AG04450 (cell line): ENCODE measurements around the gene CHERP. TPM values are rescaled to one million over a fixed set of nuclear protein-coding genes. Genes with fewer than 3 reads are reported as not detected.

Experiments
- CTCF ChIA-PET: fragments of 300-600, 350-600 bp; formaldehyde crosslinking; extraction: SDS; loops from one replicate; lab custom pipeline; 2022; ENCODE audit warnings: antibody characterized with exemption, inconsistent platforms; lab: Charles Lee
- POLR2A ChIA-PET: fragments of 350-600 bp; formaldehyde crosslinking; extraction: SDS; loops from one replicate; lab custom pipeline; 2021; ENCODE audit warnings: antibody characterized with exemption, inconsistent platforms; lab: Yijun Ruan, JAX
- DNase-seq: peaks from one replicate; pipeline ENCODE4 v3.0.0-alpha.2; 2011; ENCODE audit warnings: low read depth, low spot score
- H3K27ac ChIP-seq: one replicate; pipeline ENCODE4 v1.5.1; 2012; ENCODE audit warnings: low read depth, low read length, control low read depth
- H3K27me3 ChIP-seq: one replicate; pipeline ENCODE4 v1.6.0; 2012; ENCODE audit warnings: low read length; ENCODE audit not compliant: control insufficient read depth, insufficient read depth
- H3K4me3 ChIP-seq: 2 replicates; pipeline ENCODE4 v1.5.1; 2011; ENCODE audit warnings: mild to moderate bottlenecking, low read depth, low read length, control low read depth
- H3K9me3 ChIP-seq: 2 replicates; pipeline ENCODE4 v1.5.1; 2012; ENCODE audit warnings: low read length; ENCODE audit not compliant: control insufficient read depth, insufficient read depth
- CTCF ChIP-seq: IDR thresholded peaks from 2 replicates; pipeline ENCODE4 v1.5.1; 2011; ENCODE audit warnings: low read depth, low read length, control low read depth, inconsistent platforms
- polyA plus RNA-seq: library from polyadenylated mRNA; depleted of rRNA; stranded (reverse); fragments of >200 nt; gene quantifications from 2 replicates; pipeline ENCODE4 v1.2.3, GENCODE V29; 2011

The CHERP gene
- polyA plus RNA-seq, 1 experiment = 3.4 TPM

- no peak for DNase-seq
- no peak for TF ChIP-seq CTCF
- CTCF ChIA-PET = no interaction called here
Observed at GRCh38 chr19:16573296-16573695, 31.1 kb upstream of the CHERP start.

GRCh38 chr19:16572332-16573211, 30.3 kb upstream of the CHERP start, which contains the start of gene SLC35E1:
Gene SLC35E1, minus strand, starts transcription at chr19:16572415. Its CDS starts 51 bp downstream, at chr19:16572364.
- DNase-seq = peak; percentile 81
- ChIA-PET POLR2A (interaction anchor here (0.7 to 3.4 kb wide), 3 partner anchors 12 to 57 kb away, joined by 3 to 9 read pairs (median 4); partner anchors contain the start of gene MED26), CTCF (no interaction called here)
- no peaks in the 10 kb centered on the region; the same call in 1 of the 2 replicates for H3K9me3 ChIP-seq
- peak within 1 kb of the TSS; percentile 87 for H3K4me3 ChIP-seq
- H3K27me3 ChIP-seq = no peaks in the 10 kb centered on the region
- no peak for TF ChIP-seq CTCF
- peak within 1 kb of the TSS; percentile 77 for H3K27ac ChIP-seq

More at GRCh38 chr19:16573296-16573695, 31.1 kb upstream of the CHERP start:
- H3K27ac ChIP-seq = no peak overlapping the region
- no peaks in the 10 kb centered on the region for H3K27me3 ChIP-seq
- peak overlapping the region; percentile 73 for H3K4me3 ChIP-seq
- POLR2A ChIA-PET = interaction anchor here (1.5 to 3.4 kb wide), 2 partner anchors 11 to 54 kb away, joined by 4 to 9 read pairs; partner anchors contain the start of gene MED26
- H3K9me3 ChIP-seq = no peaks in the 10 kb centered on the region; the same call in 1 of the 2 replicates

GRCh38 chr19:16571822-16572331, 29.6 kb upstream of the CHERP start:
- Histone ChIP-seq H3K9me3 (no peaks in the 10 kb centered on the region; the same call in 1 of the 2 replicates), H3K4me3 (peak overlapping the region; percentile 87), H3K27me3 (no peaks in the 10 kb centered on the region), H3K27ac (no peak overlapping the region)
- CTCF ChIA-PET = no interaction called here
- POLR2A ChIA-PET = interaction anchor here (3.4 kb wide), 1 partner anchor 56 kb away, joined by 9 read pairs; the partner anchor contains the start of gene MED26
- TF ChIP-seq CTCF = no peak
- no peak for DNase-seq

GRCh38 chr19:16571283-16571682, 29.0 kb upstream of the CHERP start:
- DNase-seq = no peak
- H3K4me3 ChIP-seq = peak overlapping the region; percentile 87
- no peaks in the 10 kb centered on the region; the same call in 1 of the 2 replicates for H3K9me3 ChIP-seq
- H3K27ac ChIP-seq = peak overlapping the region; percentile 49
- POLR2A ChIA-PET = interaction anchor here (3.4 kb wide), 1 partner anchor 56 kb away, joined by 9 read pairs; the partner anchor contains the start of gene MED26
- H3K27me3 ChIP-seq = no peaks in the 10 kb centered on the region
- CTCF ChIA-PET = no interaction called here
- no peak for TF ChIP-seq CTCF
